ENCODE measurements around the gene CACNB1. TPM values are rescaled to one million over a fixed set of nuclear protein-coding genes. Genes with fewer than 3 reads are reported as not detected.

The CACNB1 gene
- total RNA-seq, 1 experiment from 2014 or later = 20.0 TPM

DNA sequence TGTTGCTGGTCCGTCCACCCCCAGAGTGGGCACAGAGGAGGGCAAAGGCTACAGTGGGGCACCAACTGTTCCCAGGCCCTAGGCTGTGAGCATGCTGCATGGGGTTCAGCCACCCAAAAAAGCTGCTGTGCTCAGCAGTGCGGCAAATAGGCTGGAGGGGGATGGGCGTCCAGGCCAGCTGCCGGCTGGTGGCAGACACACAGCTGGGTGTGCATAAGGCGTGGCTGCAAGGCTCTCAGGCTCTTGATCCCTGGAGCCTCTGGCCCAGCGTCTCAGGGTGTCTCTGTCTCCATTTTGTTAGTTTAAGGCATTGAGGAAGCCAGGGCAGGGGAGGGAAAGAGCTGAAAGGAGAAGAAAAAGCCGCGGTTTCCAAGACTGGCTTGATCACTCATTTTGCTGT is 11.4 kb upstream of the CACNB1 start:
- Histone ChIP-seq H2BK15ac (ENCODE audit: low read depth, low read length) (no peak overlapping the region), H3K18ac (ENCODE audit: insufficient read length, low read depth, low read length) (no peak overlapping the region), H3K27me3 (ENCODE audit: insufficient read depth, low read length) (no peaks in the 10 kb centered on the region), H3K23me2 (ENCODE audit: insufficient read length, low read depth, low read length, poor library complexity, severe bottlenecking) (peaks cover 6% of the 10 kb centered on the region), H3K27ac (ENCODE audit: insufficient read length, low read depth, low read length) (no peak overlapping the region), H2AFZ (ENCODE audit: low read length) (no peak overlapping the region), H2BK20ac (ENCODE audit: low read depth, low read length, poor library complexity, severe bottlenecking) (no peak overlapping the region), H3K79me2 (ENCODE audit: insufficient read depth, low read length) (no peaks in the 10 kb centered on the region), H4K91ac (ENCODE audit: insufficient read length, low read depth, low read length) (no peak overlapping the region), H4K5ac (ENCODE audit: insufficient read length, low read depth, low read length) (no peak overlapping the region), H3K9me3 (ENCODE audit: control insufficient read depth, low read depth, low read length) (no peaks in the 10 kb centered on the region), H3K14ac (ENCODE audit: insufficient read depth, low read length) (no peak overlapping the region), H4K20me1 (ENCODE audit: control insufficient read depth, insufficient read depth, insufficient read length) (no peaks in the 10 kb centered on the region), H3K4me2 (ENCODE audit: insufficient read depth, insufficient read length, low read length) (no peak overlapping the region), H3K9ac (ENCODE audit: extremely low read depth, insufficient read length, low read length) (no peak overlapping the region), H2BK120ac (ENCODE audit: low read depth, low read length, poor library complexity, severe bottlenecking) (no peak overlapping the region), H3K23ac (ENCODE audit: insufficient read length, low read depth, low read length) (no peak overlapping the region), H3T11ph (ENCODE audit: low read length) (no peak overlapping the region), H3K79me1 (ENCODE audit: insufficient read depth, low read depth, low read length, poor library complexity, severe bottlenecking) (no peaks in the 10 kb centered on the region), H3K4ac (ENCODE audit: low read depth, low read length) (no peak overlapping the region), H2BK5ac (ENCODE audit: insufficient read length, low read length) (no peak overlapping the region), H3K56ac (ENCODE audit: insufficient read length, low read depth, low read length) (no peak overlapping the region), H4K8ac (replicated peaks; ENCODE audit: insufficient read length, low read depth, low read length) (no peak overlapping the region), H2BK12ac (ENCODE audit: insufficient read length, low read depth, low read length) (no peak overlapping the region), H2AK5ac (ENCODE audit: insufficient read length, low read length) (no peak overlapping the region), H3K4me1 (ENCODE audit: insufficient read depth, low read length) (no peaks in the 10 kb centered on the region; the same call in 1 of the 2 replicates)
- Mint-ChIP-seq H3K4me3 (peak overlapping the region in 1 of 2 experiments; percentile 42; a peak in 3 of 5 replicates), H3K4me1 (peaks cover 25 to 55% of the 10 kb centered on the region in 2 experiments), H3K36me3 (ENCODE audit: insufficient read depth in 1 of 3, low read depth in 3 of 3) (peaks cover 9 to 14% (median 13%) of the 10 kb centered on the region in 3 experiments), H3K27ac (no peak overlapping the region), H3K9me3 (no peaks in the 10 kb centered on the region), H3K27me3 (ENCODE audit: low read depth) (peaks cover 16% of the 10 kb centered on the region)
- TF ChIP-seq, protein P1, sequence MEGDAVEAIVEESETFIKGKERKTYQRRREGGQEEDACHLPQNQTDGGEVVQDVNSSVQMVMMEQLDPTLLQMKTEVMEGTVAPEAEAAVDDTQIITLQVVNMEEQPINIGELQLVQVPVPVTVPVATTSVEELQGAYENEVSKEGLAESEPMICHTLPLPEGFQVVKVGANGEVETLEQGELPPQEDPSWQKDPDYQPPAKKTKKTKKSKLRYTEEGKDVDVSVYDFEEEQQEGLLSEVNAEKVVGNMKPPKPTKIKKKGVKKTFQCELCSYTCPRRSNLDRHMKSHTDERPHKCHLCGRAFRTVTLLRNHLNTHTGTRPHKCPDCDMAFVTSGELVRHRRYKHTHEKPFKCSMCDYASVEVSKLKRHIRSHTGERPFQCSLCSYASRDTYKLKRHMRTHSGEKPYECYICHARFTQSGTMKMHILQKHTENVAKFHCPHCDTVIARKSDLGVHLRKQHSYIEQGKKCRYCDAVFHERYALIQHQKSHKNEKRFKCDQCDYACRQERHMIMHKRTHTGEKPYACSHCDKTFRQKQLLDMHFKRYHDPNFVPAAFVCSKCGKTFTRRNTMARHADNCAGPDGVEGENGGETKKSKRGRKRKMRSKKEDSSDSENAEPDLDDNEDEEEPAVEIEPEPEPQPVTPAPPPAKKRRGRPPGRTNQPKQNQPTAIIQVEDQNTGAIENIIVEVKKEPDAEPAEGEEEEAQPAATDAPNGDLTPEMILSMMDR (conservative IDR thresholded peaks at IDR 0.05) = no peak
- no peak for DNase-seq
- WGBS (ENCODE audit: extremely low coverage, insufficient read length, low lambda C conversion rate) = no CpG with 5 or more reads among the region's 8 CpGs

All from H9 (cell line).